SK-N-MC (cell line): ENCODE data around the gene COG1.
"Not testable (repeated sequence)": the region's sequence is repeated elsewhere in the genome, so short reads cannot be mapped to it uniquely, and the experiment has no call there.

Experiments
- DNase-seq: peaks from one replicate; pipeline ENCODE4 v3.0.0-alpha.2; 2011; ENCODE audit warnings: low read depth, low spot score
- H3K27ac ChIP-seq: fragments of 200-600 bp; sonication (generic); 2 replicates; pipeline ENCODE4 v1.5.1; 2016; ENCODE audit warnings: mixed run types
- H3K36me3 ChIP-seq: fragments of 200-600 bp; sonication (generic); 2 replicates; pipeline ENCODE4 v1.6.1; 2017; ENCODE audit warnings: antibody characterized with exemption, low read length, mixed read lengths; ENCODE audit not compliant: insufficient read depth
- H3K4me3 ChIP-seq: fragments of 200-600 bp; sonication (generic); 2 replicates; pipeline ENCODE4 v1.5.1; 2016
- H3K9ac ChIP-seq: fragments of 200-600 bp; sonication (generic); 2 replicates; pipeline ENCODE4 v1.8.0; 2017; ENCODE audit warnings: mixed run types, mixed read lengths; ENCODE audit not compliant: insufficient read length
- H3K9me3 ChIP-seq: fragments of 200-600 bp; sonication (generic); 2 replicates; pipeline ENCODE4 v1.6.1; 2017; ENCODE audit warnings: low read depth, mild to moderate bottlenecking, antibody characterized with exemption, low read length, moderate library complexity, mixed read lengths
- EZH2 ChIP-seq: fragments of 200-600 bp; sonication (generic); IDR thresholded peaks from one replicate; pipeline ENCODE4 v1.6.1; 2017; ENCODE audit warnings: antibody characterized with exemption
- FOXP2 ChIP-seq: optimal IDR thresholded peaks from 2 replicates; pipeline ENCODE3; 2011; ENCODE audit warnings: mild to moderate bottlenecking, moderate library complexity; ENCODE audit not compliant: insufficient read depth; ENCODE audit errors: extremely low read length, control extremely low read depth
- POLR2AphosphoS5 ChIP-seq: IDR thresholded peaks from 2 replicates; pipeline ENCODE4 v1.6.1; 2012; ENCODE audit warnings: mild to moderate bottlenecking, low read depth, low read length, borderline replicate concordance

COG1 gene, protein sequence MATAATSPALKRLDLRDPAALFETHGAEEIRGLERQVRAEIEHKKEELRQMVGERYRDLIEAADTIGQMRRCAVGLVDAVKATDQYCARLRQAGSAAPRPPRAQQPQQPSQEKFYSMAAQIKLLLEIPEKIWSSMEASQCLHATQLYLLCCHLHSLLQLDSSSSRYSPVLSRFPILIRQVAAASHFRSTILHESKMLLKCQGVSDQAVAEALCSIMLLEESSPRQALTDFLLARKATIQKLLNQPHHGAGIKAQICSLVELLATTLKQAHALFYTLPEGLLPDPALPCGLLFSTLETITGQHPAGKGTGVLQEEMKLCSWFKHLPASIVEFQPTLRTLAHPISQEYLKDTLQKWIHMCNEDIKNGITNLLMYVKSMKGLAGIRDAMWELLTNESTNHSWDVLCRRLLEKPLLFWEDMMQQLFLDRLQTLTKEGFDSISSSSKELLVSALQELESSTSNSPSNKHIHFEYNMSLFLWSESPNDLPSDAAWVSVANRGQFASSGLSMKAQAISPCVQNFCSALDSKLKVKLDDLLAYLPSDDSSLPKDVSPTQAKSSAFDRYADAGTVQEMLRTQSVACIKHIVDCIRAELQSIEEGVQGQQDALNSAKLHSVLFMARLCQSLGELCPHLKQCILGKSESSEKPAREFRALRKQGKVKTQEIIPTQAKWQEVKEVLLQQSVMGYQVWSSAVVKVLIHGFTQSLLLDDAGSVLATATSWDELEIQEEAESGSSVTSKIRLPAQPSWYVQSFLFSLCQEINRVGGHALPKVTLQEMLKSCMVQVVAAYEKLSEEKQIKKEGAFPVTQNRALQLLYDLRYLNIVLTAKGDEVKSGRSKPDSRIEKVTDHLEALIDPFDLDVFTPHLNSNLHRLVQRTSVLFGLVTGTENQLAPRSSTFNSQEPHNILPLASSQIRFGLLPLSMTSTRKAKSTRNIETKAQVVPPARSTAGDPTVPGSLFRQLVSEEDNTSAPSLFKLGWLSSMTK

DNA sequence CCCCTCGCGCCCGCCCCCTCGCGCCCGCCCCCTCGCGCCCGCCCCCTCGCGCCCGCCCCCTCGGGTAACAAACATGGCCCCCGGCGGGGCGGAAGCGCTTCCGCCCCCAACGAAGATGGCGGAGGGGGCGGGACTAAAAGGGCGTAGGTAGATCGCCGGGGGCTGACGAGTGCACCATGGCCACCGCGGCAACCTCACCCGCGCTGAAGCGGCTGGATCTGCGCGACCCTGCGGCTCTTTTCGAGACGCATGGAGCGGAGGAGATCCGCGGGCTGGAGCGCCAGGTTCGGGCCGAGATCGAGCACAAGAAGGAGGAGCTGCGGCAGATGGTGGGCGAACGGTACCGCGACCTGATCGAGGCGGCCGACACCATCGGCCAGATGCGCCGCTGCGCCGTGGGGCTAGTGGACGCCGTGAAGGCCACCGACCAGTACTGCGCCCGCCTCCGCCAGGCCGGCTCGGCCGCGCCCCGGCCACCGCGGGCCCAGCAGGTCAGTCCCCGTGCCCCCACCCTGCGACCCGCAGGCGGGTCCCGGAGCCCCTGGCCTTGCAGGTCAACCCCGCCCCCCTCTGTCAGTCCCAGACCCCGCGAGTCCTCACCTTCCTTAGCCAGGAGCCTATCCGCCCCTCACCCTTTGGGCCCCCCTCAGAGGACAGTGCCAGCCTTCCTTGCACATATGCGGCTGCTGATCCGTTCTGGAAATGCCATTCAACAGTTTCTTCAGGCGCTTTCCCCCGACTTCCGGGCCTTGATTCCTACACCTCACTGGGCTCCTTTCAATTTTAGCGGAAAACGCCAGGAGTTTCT lies at the start of gene COG1:
TSS of gene COG1 (plus strand) at position 162 of the 808 bp plus-strand sequence. CDS start at position 177, 15 bp downstream.
- TF ChIP-seq POLR2AphosphoS5 (peak; percentile 75; the same call in 1 of the 2 replicates), EZH2 (no peak)
- H3K9me3 ChIP-seq: no peaks in the 10 kb centered on the region
- H3K9ac ChIP-seq: peak within 1 kb of the TSS; percentile 88
- no peak for DNase-seq
- H3K36me3 ChIP-seq: peaks cover 18% of the 10 kb centered on the region
- peak within 1 kb of the TSS; percentile 55 for H3K27ac ChIP-seq
- H3K4me3 ChIP-seq: peak within 1 kb of the TSS; percentile 95

DNA sequence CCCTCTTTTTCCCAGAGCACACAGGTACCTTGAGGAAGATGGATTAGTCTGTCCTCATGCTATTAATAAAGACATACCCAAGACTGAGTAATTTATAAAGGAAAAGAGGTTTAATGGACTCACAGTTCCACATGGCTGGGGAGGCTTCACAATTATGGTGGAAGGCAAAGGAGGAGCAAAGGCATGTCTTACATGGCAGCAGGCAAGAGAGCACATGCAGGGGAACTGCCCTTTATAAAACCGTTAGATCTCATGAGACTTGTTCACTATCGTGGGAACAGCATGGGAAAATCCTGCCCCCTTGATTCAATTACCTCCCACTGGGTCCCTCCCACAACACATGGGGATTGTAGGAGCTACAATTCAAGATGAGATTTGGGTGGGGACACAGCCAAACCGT lies 48.6 kb upstream of the COG1 start:
- not testable (repeated sequence) for H3K27ac ChIP-seq, H3K4me3 ChIP-seq, H3K36me3 ChIP-seq, H3K9ac ChIP-seq, DNase-seq, H3K9me3 ChIP-seq

DNA sequence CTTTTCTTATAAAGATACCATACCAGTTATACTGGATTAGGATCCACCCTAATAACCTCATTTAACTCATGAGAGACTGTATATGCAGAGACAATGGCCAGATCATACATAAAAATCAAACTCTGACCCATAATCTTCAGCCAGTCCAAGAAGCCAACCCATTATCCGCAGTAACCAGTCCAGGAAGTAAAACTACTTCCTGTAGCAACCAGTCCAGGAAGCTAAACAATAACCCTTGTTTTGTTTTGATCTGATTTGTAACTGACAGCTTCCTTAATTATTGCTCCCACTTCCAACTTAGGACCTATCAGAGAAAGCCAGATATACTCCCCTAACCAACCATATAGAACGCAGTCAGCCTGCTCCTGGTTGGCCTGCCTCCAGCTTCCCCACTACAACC lies 47.2 kb upstream of the COG1 start:
- Histone ChIP-seq H3K36me3 (no peaks in the 10 kb centered on the region), H3K4me3 (no peak overlapping the region), H3K9me3 (no peaks in the 10 kb centered on the region), H3K9ac (no peak overlapping the region), H3K27ac (no peak overlapping the region)
- no peak for TF ChIP-seq EZH2
- TF ChIP-seq FOXP2: no peak
- no peak for TF ChIP-seq POLR2AphosphoS5
- DNase-seq: no peak

DNA sequence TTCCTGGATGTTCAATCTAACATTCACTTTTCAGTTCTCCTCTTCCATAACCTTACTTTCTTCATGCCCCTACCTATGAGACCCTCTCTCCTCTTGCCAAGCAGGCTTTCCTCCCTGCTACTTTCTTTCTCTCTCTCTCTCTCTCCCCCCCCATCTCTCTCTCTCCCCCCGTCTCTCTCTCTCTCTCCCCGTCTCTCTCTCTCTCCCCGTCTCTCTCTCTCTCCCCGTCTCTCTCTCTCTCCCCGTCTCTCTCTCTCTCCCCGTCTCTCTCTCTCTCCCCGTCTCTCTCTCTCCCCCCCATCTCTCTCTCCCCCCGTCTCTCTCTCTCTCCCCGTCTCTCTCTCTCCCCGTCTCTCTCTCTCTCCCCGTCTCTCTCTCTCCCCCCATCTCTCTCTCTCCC lies 45.1 kb upstream of the COG1 start:
- not testable (repeated sequence) for H3K27ac ChIP-seq, H3K4me3 ChIP-seq, H3K9ac ChIP-seq, DNase-seq, H3K9me3 ChIP-seq, H3K36me3 ChIP-seq

DNA sequence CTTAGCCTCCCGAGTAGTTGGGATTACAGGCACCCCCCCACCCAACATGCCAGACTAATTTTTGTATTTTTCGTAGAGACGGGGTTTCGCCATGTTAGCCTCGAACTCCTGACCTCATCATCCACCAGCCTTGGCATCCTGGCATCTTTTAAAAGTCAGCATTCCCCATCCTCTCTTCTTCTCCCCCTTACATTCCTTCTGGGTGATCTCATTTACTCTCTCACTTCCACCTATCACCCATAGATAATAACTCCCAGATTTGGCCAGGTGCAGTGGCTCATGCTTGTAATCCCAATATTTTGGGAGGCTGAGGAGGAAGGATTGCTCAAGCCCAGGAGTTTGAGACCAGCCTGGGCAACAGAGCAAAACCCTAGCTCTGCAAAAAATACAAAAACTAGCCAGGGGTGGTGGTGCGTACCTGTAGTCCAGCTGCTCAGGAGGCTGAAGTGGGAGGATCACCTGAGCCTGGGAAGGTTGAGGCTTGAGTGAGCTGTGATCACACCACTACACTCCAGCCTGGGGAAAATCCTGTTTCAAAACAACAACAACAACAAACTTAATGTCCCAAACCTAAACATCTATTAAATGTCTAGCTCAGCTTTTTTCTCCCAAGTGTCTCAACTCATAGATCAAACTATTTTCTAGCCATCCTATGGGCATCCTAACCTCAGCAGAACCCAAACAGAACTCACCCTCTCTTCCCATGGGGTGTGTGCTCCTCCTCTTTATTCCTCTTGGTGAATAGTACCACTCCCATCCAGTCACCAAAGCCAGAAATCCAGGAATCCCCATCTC lies 44.1 kb upstream of the COG1 start:
- TF ChIP-seq EZH2: no peak
- Histone ChIP-seq H3K9me3 (no peaks in the 10 kb centered on the region), H3K36me3 (no peaks in the 10 kb centered on the region), H3K27ac (no peak overlapping the region), H3K4me3 (no peak overlapping the region), H3K9ac (no peak overlapping the region)
- DNase-seq: no peak

DNA sequence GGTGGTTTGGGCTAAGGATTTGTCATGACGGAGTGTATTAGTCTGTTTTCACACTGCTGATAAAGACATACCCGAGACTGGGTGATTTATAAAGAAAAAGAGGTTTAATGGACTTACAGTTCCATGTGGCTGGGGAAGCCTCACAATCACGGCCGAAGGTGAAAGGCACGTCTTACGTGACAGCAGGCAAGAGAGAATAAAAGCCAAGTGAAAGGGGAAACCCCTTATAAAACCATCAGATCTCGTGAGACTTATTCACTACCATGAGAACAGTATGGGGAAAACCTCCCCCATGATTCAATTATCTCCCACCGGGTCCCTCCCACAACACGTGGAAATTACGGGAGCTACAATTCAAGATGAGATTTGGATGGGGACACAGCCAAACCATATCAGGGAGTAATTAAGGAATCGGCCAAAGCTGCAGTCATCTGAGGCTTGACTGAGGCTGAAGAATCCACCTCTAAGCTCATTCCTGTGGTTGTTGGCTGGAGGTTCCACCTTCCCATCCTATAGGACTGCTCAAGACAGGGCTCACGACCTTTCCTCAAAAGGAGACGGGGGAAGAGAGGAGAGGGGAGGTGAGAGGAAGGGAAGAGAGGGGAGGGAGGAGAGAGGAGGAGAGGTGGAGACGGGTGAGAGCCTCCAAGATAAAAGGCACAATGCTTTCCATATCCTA lies 42.1 kb upstream of the COG1 start:
- H3K36me3 ChIP-seq, H3K9ac ChIP-seq, H3K4me3 ChIP-seq, H3K9me3 ChIP-seq, DNase-seq, H3K27ac ChIP-seq: not testable (repeated sequence)

DNA sequence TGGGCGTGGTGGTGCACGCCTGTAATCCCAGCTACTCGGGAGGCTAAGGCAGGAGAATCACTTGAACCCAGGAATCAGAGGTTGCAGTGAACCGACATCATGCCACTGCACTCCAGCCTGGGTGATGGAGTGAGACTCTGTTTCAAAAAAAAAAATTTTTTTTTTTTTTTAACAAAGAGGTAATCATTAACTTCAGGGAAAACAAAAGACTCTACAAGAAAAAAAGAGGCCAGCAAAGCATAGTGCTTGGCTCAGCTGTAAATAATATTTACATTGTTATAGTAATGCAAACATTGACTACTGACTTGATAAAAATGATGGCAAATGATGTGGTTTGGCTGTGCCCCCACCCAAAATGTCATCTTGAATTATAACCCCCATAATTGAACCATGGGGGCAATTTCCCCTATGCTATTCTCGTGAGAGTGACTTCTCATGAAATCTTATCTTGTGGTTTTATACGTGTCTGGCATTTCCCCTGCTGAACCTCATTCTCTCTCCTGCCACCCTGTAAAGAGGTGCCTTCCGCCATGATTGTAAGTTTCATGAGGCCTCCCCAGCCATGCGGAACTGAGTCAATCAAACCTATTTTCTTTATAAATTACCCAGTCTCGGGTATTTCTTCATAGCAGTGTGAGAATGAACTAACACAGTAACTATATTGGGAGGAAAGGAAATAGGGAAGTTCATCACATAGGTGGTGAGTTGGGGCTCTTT lies 40.8 kb upstream of the COG1 start:
- Histone ChIP-seq H3K4me3 (no peak overlapping the region), H3K9ac (no peak overlapping the region), H3K36me3 (no peaks in the 10 kb centered on the region), H3K9me3 (no peaks in the 10 kb centered on the region), H3K27ac (no peak overlapping the region)
- no peak for DNase-seq
- no peak for TF ChIP-seq EZH2
- no peak for TF ChIP-seq FOXP2
- TF ChIP-seq POLR2AphosphoS5: no peak
